Endodermal cell (in vitro differentiated cells): ENCODE data around the gene ASPG. TPM values are rescaled to one million over a fixed set of nuclear protein-coding genes. Genes with fewer than 3 reads are reported as not detected.

ENCODE experiments used
- DNase-seq: peaks from one replicate; pipeline ENCODE4 v3.0.0-alpha.2; 2017
- H3K27ac ChIP-seq: 2 replicates; pipeline ENCODE4 v1.5.1; 2013; ENCODE audit warnings: mild to moderate bottlenecking, low read depth, low read length, moderate library complexity
- H3K27me3 ChIP-seq: 2 replicates; pipeline ENCODE4 v1.6.1; 2013; ENCODE audit warnings: mild to moderate bottlenecking, low read length, moderate library complexity; ENCODE audit not compliant: insufficient read depth, control insufficient read depth, poor library complexity, severe bottlenecking
- H3K36me3 ChIP-seq: 2 replicates; pipeline ENCODE4 v1.7.0; 2013; ENCODE audit warnings: mild to moderate bottlenecking, low read length, moderate library complexity; ENCODE audit not compliant: control insufficient read depth, insufficient read depth
- H3K4me1 ChIP-seq: one replicate; pipeline ENCODE4 v1.7.0; 2013; ENCODE audit warnings: low read length; ENCODE audit not compliant: control insufficient read depth, insufficient read depth
- H3K4me3 ChIP-seq: 2 replicates; pipeline ENCODE4 v1.5.1; 2013; ENCODE audit warnings: mild to moderate bottlenecking, low read length, moderate library complexity
- H3K9ac ChIP-seq: 2 replicates; pipeline ENCODE4 v1.6.1; 2013; ENCODE audit warnings: mild to moderate bottlenecking, low read length, moderate library complexity; ENCODE audit not compliant: poor library complexity, severe bottlenecking; ENCODE audit errors: extremely low read depth
- H3K9me3 ChIP-seq: 2 replicates; pipeline ENCODE4 v1.6.1; 2013; ENCODE audit warnings: mild to moderate bottlenecking, low read length, moderate library complexity; ENCODE audit not compliant: control insufficient read depth
- H3K27ac Mint-ChIP-seq: 2 replicates; pipeline ENCODE4 v1.8.0; 2020; ENCODE audit warnings: mixed read lengths
- H3K27me3 Mint-ChIP-seq: 2 replicates; pipeline ENCODE4 v1.8.0; 2021; ENCODE audit warnings: mild to moderate bottlenecking, mixed read lengths; ENCODE audit not compliant: insufficient read depth
- H3K36me3 Mint-ChIP-seq: 2 replicates; pipeline ENCODE4 v1.8.0; 2020; ENCODE audit warnings: low read depth, mixed read lengths
- H3K4me1 Mint-ChIP-seq: 2 replicates; pipeline ENCODE4 v1.8.0; 2020; ENCODE audit warnings: mixed read lengths
- H3K4me3 Mint-ChIP-seq: 2 replicates; pipeline ENCODE4 v1.8.0; 2020; ENCODE audit warnings: mild to moderate bottlenecking, moderate library complexity, mixed read lengths
- H3K9me3 Mint-ChIP-seq: 2 replicates; pipeline ENCODE4 v1.8.0; 2020; ENCODE audit warnings: mild to moderate bottlenecking, mixed read lengths
- CTCF ChIP-seq: fragments of 200-600 bp; sonication (generic); conservative IDR thresholded peaks from 2 replicates; pipeline ENCODE4 v1.5.0; 2021; ENCODE audit warnings: antibody characterized with exemption, mild to moderate bottlenecking
- WGBS, 2 experiments: methylation state at CpG; one replicate each; pipeline versions ENCODE4 v1.1.5 to v1.1.7; 2013; ENCODE audit warnings: missing lambda C conversion rate in 2 of 2, mixed read lengths in 1 of 2; ENCODE audit not compliant: insufficient coverage in 1 of 2, insufficient read length in 1 of 2; 5-methylcytosine and 5-hydroxymethylcytosine counted together
- total RNA-seq, 2 donors: library from RNA; stranded (reverse); fragmentation: NEBNext Ultra II Directional in 1 of 2; extraction: Animal tissue kit (Norgen Biotek cat#: 25700) in 1 of 2; gene quantifications; 2 replicates in 1 of 2; 3 replicates in 1 of 2; pipeline ENCODE4 v1.2.1, GENCODE V29; 2021

Gene ASPG
- total RNA-seq, 2 donors from 2014 or later, result 0.71 to 1.4 TPM

GRCh38 chr14:104048758-104049507, 36.6 kb upstream of the ASPG start:
- H3K9ac ChIP-seq, result no peak overlapping the region
- DNase-seq, result no peak
- 94 to 100% methylated on average over 1 to 2 of the region's 2 CpGs for WGBS, 2 experiments
- no peaks in the 10 kb centered on the region for H3K9me3 ChIP-seq
- no peak for TF ChIP-seq CTCF
- no peaks in the 10 kb centered on the region for H3K27me3 ChIP-seq
- no peaks in the 10 kb centered on the region for H3K36me3 ChIP-seq
- H3K4me1 ChIP-seq, result no peaks in the 10 kb centered on the region
- no peaks in the 10 kb centered on the region for H3K36me3 Mint-ChIP-seq
- H3K27me3 Mint-ChIP-seq, result no peaks in the 10 kb centered on the region
- H3K27ac Mint-ChIP-seq, result no peak overlapping the region
- H3K4me1 Mint-ChIP-seq, result no peaks in the 10 kb centered on the region
- H3K9me3 Mint-ChIP-seq, result no peaks in the 10 kb centered on the region
- H3K4me3 Mint-ChIP-seq, result no peak overlapping the region
- no peak overlapping the region for H3K27ac ChIP-seq
- H3K4me3 ChIP-seq, result no peak overlapping the region

- no peaks in the 10 kb centered on the region for H3K36me3 ChIP-seq
- H3K27ac ChIP-seq, result no peak overlapping the region
- Mint-ChIP-seq H3K27ac (no peak overlapping the region), H3K9me3 (no peaks in the 10 kb centered on the region), H3K4me3 (no peak overlapping the region), H3K36me3 (no peaks in the 10 kb centered on the region), H3K27me3 (peaks cover under 1% of the 10 kb centered on the region), H3K4me1 (no peaks in the 10 kb centered on the region)
- no peak overlapping the region for H3K9ac ChIP-seq
- no peak for TF ChIP-seq CTCF
- no peaks in the 10 kb centered on the region for H3K9me3 ChIP-seq
- H3K4me1 ChIP-seq, result no peaks in the 10 kb centered on the region
- H3K4me3 ChIP-seq, result no peak overlapping the region
- no peaks in the 10 kb centered on the region for H3K27me3 ChIP-seq
- DNase-seq, result no peak
- 88 to 92% methylated on average over 6 to 9 of the region's 9 CpGs for WGBS, 2 experiments
These were observed 35.8 kb upstream of the ASPG start for GRCh38 chr14:104049576-104050240.

- Mint-ChIP-seq H3K36me3 (no peaks in the 10 kb centered on the region), H3K9me3 (no peaks in the 10 kb centered on the region), H3K27ac (no peak overlapping the region), H3K27me3 (peaks cover 3% of the 10 kb centered on the region), H3K4me3 (no peak overlapping the region), H3K4me1 (no peaks in the 10 kb centered on the region)
- Histone ChIP-seq H3K4me3 (no peak overlapping the region), H3K36me3 (no peaks in the 10 kb centered on the region), H3K9ac (no peak overlapping the region), H3K27me3 (no peaks in the 10 kb centered on the region), H3K4me1 (no peaks in the 10 kb centered on the region), H3K9me3 (no peaks in the 10 kb centered on the region), H3K27ac (no peak overlapping the region)
- 91 to 94% methylated on average over 3 to 4 of the region's 5 CpGs for WGBS, 2 experiments
- TF ChIP-seq CTCF, result no peak
- DNase-seq, result no peak
These were observed 34.2 kb upstream of the ASPG start for GRCh38 chr14:104051092-104051813.
